ENCODE data around the gene COX10.

COX10 gene

GRCh38 chr17:14133104-14133503 lies 63.8 kb downstream of the COX10 start:
- DNase-seq: no peak
- Mint-ChIP-seq H3K4me1 (peaks cover 13% of the 10 kb centered on the region), H3K27ac (no peak overlapping the region), H3K4me3 (no peak overlapping the region), H3K27me3 (ENCODE audit: low read depth, poor library complexity) (no peaks in the 10 kb centered on the region), H3K36me3 (ENCODE audit: low read depth) (no peaks in the 10 kb centered on the region), H3K9me3 (no peaks in the 10 kb centered on the region)
- no peak for TF ChIP-seq CTCF (IDR thresholded peaks at IDR 0.05)

- no peak overlapping the region for H3K4me3 Mint-ChIP-seq
- no peak for DNase-seq
- TF ChIP-seq CTCF (IDR thresholded peaks at IDR 0.05): no peak
- no peaks in the 10 kb centered on the region for H3K9me3 Mint-ChIP-seq
- H3K4me1 Mint-ChIP-seq: peaks cover 9% of the 10 kb centered on the region
- H3K27me3 Mint-ChIP-seq (ENCODE audit: low read depth, poor library complexity): no peaks in the 10 kb centered on the region
- H3K36me3 Mint-ChIP-seq (ENCODE audit: low read depth): no peaks in the 10 kb centered on the region
- no peak overlapping the region for H3K27ac Mint-ChIP-seq
Observed at GRCh38 chr17:14134456-14134855, 65.2 kb downstream of the COX10 start.

- H3K27ac Mint-ChIP-seq: no peak overlapping the region
- no peaks in the 10 kb centered on the region for H3K36me3 Mint-ChIP-seq (ENCODE audit: low read depth)
- H3K9me3 Mint-ChIP-seq: no peaks in the 10 kb centered on the region
- no peak overlapping the region for H3K4me3 Mint-ChIP-seq
- no peak for DNase-seq
- TF ChIP-seq CTCF (IDR thresholded peaks at IDR 0.05): no peak
- no peaks in the 10 kb centered on the region for H3K27me3 Mint-ChIP-seq (ENCODE audit: low read depth, poor library complexity)
- peaks cover 6% of the 10 kb centered on the region for H3K4me1 Mint-ChIP-seq
Observed at GRCh38 chr17:14135906-14136590, 66.7 kb downstream of the COX10 start.

GRCh38 chr17:14138649-14139048 lies 69.3 kb downstream of the COX10 start:
- no peak overlapping the region for H3K4me3 Mint-ChIP-seq
- DNase-seq: no peak
- TF ChIP-seq CTCF (IDR thresholded peaks at IDR 0.05): no peak
- H3K4me1 Mint-ChIP-seq: peaks cover 11% of the 10 kb centered on the region
- H3K27me3 Mint-ChIP-seq (ENCODE audit: low read depth, poor library complexity): no peaks in the 10 kb centered on the region
- H3K27ac Mint-ChIP-seq: no peak overlapping the region
- no peaks in the 10 kb centered on the region for H3K9me3 Mint-ChIP-seq
- H3K36me3 Mint-ChIP-seq (ENCODE audit: low read depth): no peaks in the 10 kb centered on the region

- no peak overlapping the region for H3K27ac Mint-ChIP-seq
- H3K9me3 Mint-ChIP-seq: peaks cover 24% of the 10 kb centered on the region
- H3K4me1 Mint-ChIP-seq: peaks cover 19% of the 10 kb centered on the region
- H3K4me3 Mint-ChIP-seq: no peak overlapping the region
- H3K27me3 Mint-ChIP-seq (ENCODE audit: low read depth, poor library complexity): no peaks in the 10 kb centered on the region
- DNase-seq: no peak
- TF ChIP-seq CTCF (IDR thresholded peaks at IDR 0.05): no peak
- H3K36me3 Mint-ChIP-seq (ENCODE audit: low read depth): peaks cover 24% of the 10 kb centered on the region
Observed at GRCh38 chr17:14143688-14144087, 74.4 kb downstream of the COX10 start.

GRCh38 chr17:14144508-14144907 lies 75.2 kb downstream of the COX10 start:
- Mint-ChIP-seq H3K27ac (no peak overlapping the region), H3K4me1 (peaks cover 23% of the 10 kb centered on the region), H3K9me3 (peaks cover 24% of the 10 kb centered on the region), H3K27me3 (ENCODE audit: low read depth, poor library complexity) (no peaks in the 10 kb centered on the region), H3K4me3 (no peak overlapping the region), H3K36me3 (ENCODE audit: low read depth) (peaks cover 24% of the 10 kb centered on the region)
- no peak for DNase-seq
- no peak for TF ChIP-seq CTCF (IDR thresholded peaks at IDR 0.05)

Data from nephron progenitor cell (in vitro differentiated cells).